Fibroblast of lung (primary cell): ENCODE measurements around the gene DNAH9. TPM values are rescaled to one million over a fixed set of nuclear protein-coding genes. Genes with fewer than 3 reads are reported as not detected.
A peak's percentile ranks its signal among the peaks of the same experiment; 100 is the strongest.

Experiments
- DNase-seq, 2 donors: peaks; one replicate each; pipeline versions ENCODE4 v3.0.0 to v3.0.0-alpha.2; 2010; ENCODE audit warnings: low read depth in 2 of 2
- H2AFZ ChIP-seq: 2 replicates; pipeline ENCODE4 v1.5.1; 2012; ENCODE audit warnings: low read length, control low read depth, inconsistent platforms
- H3K27ac ChIP-seq: 2 replicates; pipeline ENCODE4 v1.5.1; 2011; ENCODE audit warnings: low read length, control low read depth; ENCODE audit not compliant: insufficient read depth
- H3K27me3 ChIP-seq: 2 replicates; pipeline ENCODE4 v1.5.1; 2011; ENCODE audit warnings: mild to moderate bottlenecking, low read length; ENCODE audit not compliant: control insufficient read depth, insufficient read depth
- H3K36me3 ChIP-seq: 2 replicates; pipeline ENCODE4 v1.5.1; 2011; ENCODE audit warnings: low read length; ENCODE audit not compliant: control insufficient read depth, insufficient read depth
- H3K4me1 ChIP-seq: 2 replicates; pipeline ENCODE4 v1.5.1; 2011; ENCODE audit warnings: low read length; ENCODE audit not compliant: control insufficient read depth, insufficient read depth; ENCODE audit errors: extremely low read depth
- H3K4me2 ChIP-seq: 2 replicates; pipeline ENCODE4 v1.5.1; 2011; ENCODE audit warnings: low read length, control low read depth; ENCODE audit not compliant: insufficient read depth; ENCODE audit errors: extremely low read depth
- H3K4me3 ChIP-seq, 4 experiments: fragments of 200-600 bp in 1 of 4; sonication (generic) in 1 of 4; replicated peaks in 1 of 4; 2 replicates each; pipeline ENCODE4 v1.5.1; 2011 to 2016; ENCODE audit warnings: low read length in 4 of 4, low read depth in 3 of 4, mild to moderate bottlenecking in 3 of 4, control low read depth in 2 of 4, inconsistent platforms in 1 of 4, mixed read lengths in 1 of 4; ENCODE audit not compliant: insufficient read depth in 1 of 4; ENCODE audit errors: control extremely low read depth in 1 of 4
- H3K79me2 ChIP-seq: 2 replicates; pipeline ENCODE4 v1.5.1; 2012; ENCODE audit warnings: mild to moderate bottlenecking, low read length, inconsistent platforms; ENCODE audit not compliant: control insufficient read depth, insufficient read depth
- H3K9ac ChIP-seq: 2 replicates; pipeline ENCODE4 v1.5.1; 2011; ENCODE audit warnings: mild to moderate bottlenecking, low read length, control low read depth; ENCODE audit not compliant: insufficient read depth
- H3K9me3 ChIP-seq: 2 replicates; pipeline ENCODE4 v1.5.1; 2012; ENCODE audit warnings: low read depth, low read length; ENCODE audit not compliant: control insufficient read depth, insufficient read depth
- H4K20me1 ChIP-seq: 2 replicates; pipeline ENCODE4 v1.5.1; 2011; ENCODE audit warnings: low read length; ENCODE audit not compliant: control insufficient read depth, insufficient read depth; ENCODE audit errors: extremely low read depth
- EZH2 ChIP-seq: IDR thresholded peaks from 2 replicates; pipeline ENCODE4 v1.5.1; 2012; ENCODE audit warnings: low read length, control low read depth, mild to moderate bottlenecking; ENCODE audit errors: missing control alignments
- polyA plus RNA-seq, 2 donors: library from polyadenylated mRNA; depleted of rRNA in 1 of 2; stranded (reverse) in 1 of 2; unstranded in 1 of 2; fragments of >200 nt; gene quantifications; 2 replicates each; pipeline ENCODE4 v1.2.1, GENCODE V29; 2011 to 2012; ENCODE audit warnings: missing spikeins in 1 of 2
- total RNA-seq: library from RNA; depleted of rRNA; stranded (reverse); fragments of >200 nt; gene quantifications from 2 replicates; pipeline ENCODE4 v1.2.1, GENCODE V29; 2014
- TF ChIP-seq, protein P1 (sequence below), 2 donors: IDR thresholded peaks in 1 of 2; conservative IDR thresholded peaks in 1 of 2; 1 replicate in 1 of 2; 2 replicates in 1 of 2; pipeline ENCODE4 v1.5.1; 2011 to 2012; ENCODE audit warnings: low read length in 2 of 2, control low read depth in 1 of 2, inconsistent platforms in 1 of 2, low read depth in 1 of 2, mild to moderate bottlenecking in 1 of 2

Gene DNAH9
- total and polyA plus RNA-seq, 2 donors (not counting 1 experiment from before 2014, with no cell fraction given) = not detected

DNA sequence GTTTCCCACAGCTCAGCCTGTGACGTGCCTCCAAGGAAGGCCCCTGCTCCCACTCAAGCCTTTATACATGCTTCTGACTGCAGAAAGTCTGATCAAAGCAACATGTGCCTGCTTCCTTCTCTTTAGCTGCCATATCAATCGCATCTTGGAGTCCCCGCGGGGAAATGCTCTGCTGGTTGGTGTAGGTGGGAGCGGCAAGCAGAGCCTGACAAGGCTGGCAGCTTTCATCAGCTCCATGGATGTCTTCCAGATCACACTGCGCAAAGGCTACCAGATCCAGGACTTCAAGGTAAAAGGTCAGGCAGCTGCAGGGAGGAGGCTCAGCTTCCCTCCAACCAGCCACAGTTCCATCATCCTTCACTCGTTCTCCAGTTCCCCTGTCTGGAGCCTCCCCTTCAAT lies 209.3 kb downstream of the DNAH9 start:
- H3K27ac ChIP-seq = no peak overlapping the region
- H3K27me3 ChIP-seq = no peaks in the 10 kb centered on the region
- H3K9ac ChIP-seq = no peak overlapping the region
- no peak for DNase-seq
- no peak overlapping the region for H3K4me3 ChIP-seq
- H4K20me1 ChIP-seq = no peaks in the 10 kb centered on the region
- no peaks in the 10 kb centered on the region for H3K4me1 ChIP-seq
- no peak overlapping the region for H2AFZ ChIP-seq
- no peaks in the 10 kb centered on the region for H3K36me3 ChIP-seq
- TF ChIP-seq, protein P1, sequence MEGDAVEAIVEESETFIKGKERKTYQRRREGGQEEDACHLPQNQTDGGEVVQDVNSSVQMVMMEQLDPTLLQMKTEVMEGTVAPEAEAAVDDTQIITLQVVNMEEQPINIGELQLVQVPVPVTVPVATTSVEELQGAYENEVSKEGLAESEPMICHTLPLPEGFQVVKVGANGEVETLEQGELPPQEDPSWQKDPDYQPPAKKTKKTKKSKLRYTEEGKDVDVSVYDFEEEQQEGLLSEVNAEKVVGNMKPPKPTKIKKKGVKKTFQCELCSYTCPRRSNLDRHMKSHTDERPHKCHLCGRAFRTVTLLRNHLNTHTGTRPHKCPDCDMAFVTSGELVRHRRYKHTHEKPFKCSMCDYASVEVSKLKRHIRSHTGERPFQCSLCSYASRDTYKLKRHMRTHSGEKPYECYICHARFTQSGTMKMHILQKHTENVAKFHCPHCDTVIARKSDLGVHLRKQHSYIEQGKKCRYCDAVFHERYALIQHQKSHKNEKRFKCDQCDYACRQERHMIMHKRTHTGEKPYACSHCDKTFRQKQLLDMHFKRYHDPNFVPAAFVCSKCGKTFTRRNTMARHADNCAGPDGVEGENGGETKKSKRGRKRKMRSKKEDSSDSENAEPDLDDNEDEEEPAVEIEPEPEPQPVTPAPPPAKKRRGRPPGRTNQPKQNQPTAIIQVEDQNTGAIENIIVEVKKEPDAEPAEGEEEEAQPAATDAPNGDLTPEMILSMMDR (conservative IDR thresholded peaks at IDR 0.05 in 1 of 2, IDR thresholded peaks at IDR 0.05 in 1 of 2; ENCODE audit: low read depth in 1 of 2, low read length in 2 of 2) = no peak
- no peak for TF ChIP-seq EZH2
- H3K4me2 ChIP-seq = no peak overlapping the region
- no peaks in the 10 kb centered on the region for H3K9me3 ChIP-seq
- no peaks in the 10 kb centered on the region for H3K79me2 ChIP-seq

DNA sequence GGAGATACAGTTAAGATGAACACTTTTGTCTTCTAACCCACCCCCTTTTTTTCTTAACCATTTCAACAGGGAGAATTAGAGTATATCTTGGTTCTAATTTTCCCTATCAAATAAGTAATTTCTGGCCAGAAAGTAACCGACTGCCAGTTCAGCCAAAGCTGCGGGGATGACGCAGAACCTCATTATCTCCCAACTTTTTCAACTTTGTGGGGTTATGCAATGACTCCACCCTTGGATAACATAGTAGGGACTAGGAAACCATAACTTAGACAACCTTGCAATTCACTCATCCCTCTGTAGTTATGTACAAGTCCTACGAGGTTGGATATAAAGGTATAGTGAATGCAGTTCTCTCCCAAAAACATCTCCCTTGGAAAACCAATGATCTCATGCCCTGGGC lies 215.0 kb downstream of the DNAH9 start:
- H2AFZ ChIP-seq = no peak overlapping the region
- TF ChIP-seq, protein P1 (conservative IDR thresholded peaks at IDR 0.05 in 1 of 2, IDR thresholded peaks at IDR 0.05 in 1 of 2; ENCODE audit: low read depth in 1 of 2, low read length in 2 of 2) = no peak
- TF ChIP-seq EZH2 = no peak
- no peak overlapping the region for H3K4me3 ChIP-seq
- no peak overlapping the region for H3K9ac ChIP-seq
- no peaks in the 10 kb centered on the region for H3K4me1 ChIP-seq
- no peak for DNase-seq
- no peaks in the 10 kb centered on the region for H3K79me2 ChIP-seq
- no peaks in the 10 kb centered on the region for H3K9me3 ChIP-seq
- no peaks in the 10 kb centered on the region for H3K27me3 ChIP-seq
- H3K4me2 ChIP-seq = no peak overlapping the region
- H3K27ac ChIP-seq = no peak overlapping the region
- no peaks in the 10 kb centered on the region for H4K20me1 ChIP-seq
- H3K36me3 ChIP-seq = no peaks in the 10 kb centered on the region

DNA sequence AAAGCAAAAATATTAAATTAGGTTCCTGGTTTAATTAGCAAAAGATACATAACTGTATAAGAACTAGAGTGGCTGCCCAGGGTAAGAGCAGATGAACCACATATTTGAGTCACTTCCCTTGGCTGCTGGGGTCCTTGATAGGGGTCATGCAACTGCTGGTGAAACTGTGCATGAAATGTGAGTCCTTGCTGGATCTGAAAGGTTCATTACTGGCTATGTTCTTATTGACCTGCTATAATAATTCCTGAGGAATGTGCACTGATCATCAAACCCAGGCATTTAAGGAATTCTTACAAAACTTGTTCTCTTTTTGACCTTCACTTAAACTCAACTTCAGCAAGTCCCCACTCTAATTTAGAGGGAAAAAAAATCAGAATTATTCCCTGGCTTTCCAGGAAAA lies 215.6 kb downstream of the DNAH9 start:
- H3K4me1 ChIP-seq = no peaks in the 10 kb centered on the region
- no peaks in the 10 kb centered on the region for H3K79me2 ChIP-seq
- no peaks in the 10 kb centered on the region for H4K20me1 ChIP-seq
- H3K9me3 ChIP-seq = no peaks in the 10 kb centered on the region
- no peak overlapping the region for H2AFZ ChIP-seq
- H3K9ac ChIP-seq = no peak overlapping the region
- H3K36me3 ChIP-seq = no peaks in the 10 kb centered on the region
- H3K27ac ChIP-seq = no peak overlapping the region
- TF ChIP-seq, protein P1 (conservative IDR thresholded peaks at IDR 0.05 in 1 of 2, IDR thresholded peaks at IDR 0.05 in 1 of 2; ENCODE audit: low read depth in 1 of 2, low read length in 2 of 2) = no peak
- no peak for TF ChIP-seq EZH2
- H3K4me3 ChIP-seq = no peak overlapping the region
- H3K27me3 ChIP-seq = no peaks in the 10 kb centered on the region
- H3K4me2 ChIP-seq = no peak overlapping the region
- DNase-seq = peak in 1 of 2 donors; percentile 15
